ENCODE measurements around the gene CCDC40. TPM values are rescaled to one million over a fixed set of nuclear protein-coding genes. Genes with fewer than 3 reads are reported as not detected.

The CCDC40 gene
- total and polyA plus RNA-seq, 2 of the 13 experiments (the other 11 are each of a cell fraction or from before 2014, with no cell fraction given): 4.1 to 5.5 TPM

DNA sequence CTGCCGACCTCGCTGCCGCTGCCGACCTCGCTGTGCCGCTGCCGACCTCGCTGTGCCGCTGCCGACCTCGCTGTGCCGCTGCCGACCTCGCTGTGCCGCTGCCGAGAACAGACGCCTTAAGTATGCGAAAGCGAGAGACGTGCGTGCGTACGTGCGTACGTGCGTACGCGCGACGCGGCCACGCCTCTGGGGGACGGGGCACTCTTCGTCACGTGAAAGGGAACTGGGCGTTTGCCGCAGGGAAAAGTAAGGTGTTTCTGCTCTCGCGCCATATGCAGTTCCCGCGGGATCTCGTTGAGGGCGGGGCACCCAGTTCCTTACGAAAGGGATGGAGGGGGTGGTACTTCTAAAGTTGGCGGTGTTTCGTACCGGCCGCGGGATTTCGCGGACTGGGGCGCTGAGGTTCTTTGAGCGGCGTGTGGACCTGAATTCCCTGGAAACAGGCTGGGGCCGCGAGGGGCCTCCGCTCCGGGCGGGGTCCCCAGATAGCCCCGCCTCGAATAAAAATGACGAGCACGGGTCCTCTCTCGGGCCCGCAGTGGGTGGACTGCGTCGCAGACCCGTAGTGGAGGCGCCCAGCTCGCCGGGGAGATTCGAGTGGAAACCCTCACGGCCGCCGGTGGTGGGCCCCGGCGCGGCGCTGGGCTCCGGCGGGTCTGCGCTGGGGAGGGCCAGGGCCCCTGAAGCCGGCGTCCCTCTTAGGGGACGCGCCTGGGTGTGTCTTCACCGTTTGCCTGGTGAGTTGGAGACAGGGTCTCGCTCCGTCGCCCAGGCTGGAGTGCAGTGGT lies 110.8 kb downstream of the CCDC40 start, which contains the start of gene EIF4A3:
EIF4A3 (minus strand) TSS at position 94 of the 788 bp plus-strand sequence. CDS start 167 bp downstream, outside the sequence.
- no peaks in the 10 kb centered on the region for H3K9me3 ChIP-seq (ENCODE audit: low read length)
- peaks cover 45% of the 10 kb centered on the region for H3K4me1 ChIP-seq (ENCODE audit: insufficient read depth, low read length)
- ChIA-PET CTCF (ENCODE audit: low intra/inter-chr PET ratio, low total read pairs) (no interaction called here), POLR2A (interaction anchor here (0.6 to 1.9 kb wide), 14 partner anchors 13 to 307 kb away, joined by 3 to 13 read pairs (median 5); partner anchors contain the start of genes GAA, RNF213, SGSH and SLC26A11)
- H3K27ac ChIP-seq (ENCODE audit: extremely low read length, insufficient read depth, low read length): peak within 1 kb of the TSS; percentile 94
- H2AFZ ChIP-seq (ENCODE audit: low read length): no peak within 1 kb of the TSS
- peak within 1 kb of the TSS; percentile 96 for H3K9ac ChIP-seq (ENCODE audit: insufficient read depth, low read depth, low read length)
- DNase-seq (ENCODE audit: low spot score): peak; percentile 99
- H3K4me2 ChIP-seq (ENCODE audit: low read depth, low read length): peak within 1 kb of the TSS; percentile 96
- peak; percentile 90 for ATAC-seq
- peak within 1 kb of the TSS; percentile 84 to 95 (median 88) for H3K4me3 ChIP-seq (replicated peaks in 1 of 3; ENCODE audit: insufficient read depth in 1 of 3, low read depth in 2 of 3, low read length in 3 of 3)
- FAIRE-seq: peak; percentile 100
- BruUV-seq (replicated peaks): TSS peak; percentile 90
- H3K36me3 ChIP-seq (replicated peaks in 1 of 2; ENCODE audit: control insufficient read depth in 1 of 2, insufficient read depth in 2 of 2, low read length in 2 of 2): peaks cover 9 to 30% of the 10 kb centered on the region in 2 experiments
- under 1% methylated on average over 39 of the region's 90 CpGs for WGBS (ENCODE audit: low lambda C conversion rate)
- intact Hi-C loops (cut with micrococcal nuclease; ENCODE audit: unreplicated experiment): loop anchor here (2.0 to 5.0 kb wide), 2 partner anchors 50 to 116 kb away; no protein-coding TSS in a partner anchor
- peaks cover 0 to 10% of the 10 kb centered on the region in 2 experiments; a peak in 1 of 5 replicates for H3K27me3 ChIP-seq (ENCODE audit: control insufficient read depth in 1 of 2, insufficient read depth in 2 of 2, low read length in 2 of 2)
- H4K20me1 ChIP-seq (ENCODE audit: insufficient read depth, low read length): peaks cover 26% of the 10 kb centered on the region
- peaks cover 44% of the 10 kb centered on the region for H3K79me2 ChIP-seq (ENCODE audit: insufficient read depth, low read length)
- in situ Hi-C loops (cut with HindIII; ENCODE audit: extremely low pct_ligation_motif_present, low pct_unique_long_range_greater_than_20kb): loop anchor here (5.0 kb wide), 1 partner anchor 110 kb away; no protein-coding TSS in a partner anchor
- TF ChIP-seq EP300 (IDR thresholded peaks at IDR 0.05; ENCODE audit: low read depth in 2 of 2, low read length in 2 of 2) (peak in 1 of 2 experiments; percentile 16; a peak in 1 of 4 replicates), EP300 (CRISPR knock-in tag; IDR thresholded peaks at IDR 0.05; ENCODE audit: borderline replicate concordance) (peak; percentile 64), TCF12 (IDR thresholded peaks at IDR 0.05) (no peak), TCF12 (CRISPR knock-in tag; IDR thresholded peaks at IDR 0.05) (no peak; the same call in none of the 2 replicates), CBX5 (CRISPR knock-in tag; IDR thresholded peaks at IDR 0.05; ENCODE audit: borderline replicate concordance) (peak; percentile 46; the same call in 1 of the 2 replicates), ZNF724P (CRISPR knock-in tag; IDR thresholded peaks at IDR 0.05; ENCODE audit: borderline replicate concordance) (no peak; the same call in 1 of the 2 replicates), ZNF383 (CRISPR knock-in tag; IDR thresholded peaks at IDR 0.05; ENCODE audit: borderline replicate concordance) (0 out of 2 replicates have a peak, but pooled peaks have one; percentile 40)
- TF ChIP-seq, protein P1, sequence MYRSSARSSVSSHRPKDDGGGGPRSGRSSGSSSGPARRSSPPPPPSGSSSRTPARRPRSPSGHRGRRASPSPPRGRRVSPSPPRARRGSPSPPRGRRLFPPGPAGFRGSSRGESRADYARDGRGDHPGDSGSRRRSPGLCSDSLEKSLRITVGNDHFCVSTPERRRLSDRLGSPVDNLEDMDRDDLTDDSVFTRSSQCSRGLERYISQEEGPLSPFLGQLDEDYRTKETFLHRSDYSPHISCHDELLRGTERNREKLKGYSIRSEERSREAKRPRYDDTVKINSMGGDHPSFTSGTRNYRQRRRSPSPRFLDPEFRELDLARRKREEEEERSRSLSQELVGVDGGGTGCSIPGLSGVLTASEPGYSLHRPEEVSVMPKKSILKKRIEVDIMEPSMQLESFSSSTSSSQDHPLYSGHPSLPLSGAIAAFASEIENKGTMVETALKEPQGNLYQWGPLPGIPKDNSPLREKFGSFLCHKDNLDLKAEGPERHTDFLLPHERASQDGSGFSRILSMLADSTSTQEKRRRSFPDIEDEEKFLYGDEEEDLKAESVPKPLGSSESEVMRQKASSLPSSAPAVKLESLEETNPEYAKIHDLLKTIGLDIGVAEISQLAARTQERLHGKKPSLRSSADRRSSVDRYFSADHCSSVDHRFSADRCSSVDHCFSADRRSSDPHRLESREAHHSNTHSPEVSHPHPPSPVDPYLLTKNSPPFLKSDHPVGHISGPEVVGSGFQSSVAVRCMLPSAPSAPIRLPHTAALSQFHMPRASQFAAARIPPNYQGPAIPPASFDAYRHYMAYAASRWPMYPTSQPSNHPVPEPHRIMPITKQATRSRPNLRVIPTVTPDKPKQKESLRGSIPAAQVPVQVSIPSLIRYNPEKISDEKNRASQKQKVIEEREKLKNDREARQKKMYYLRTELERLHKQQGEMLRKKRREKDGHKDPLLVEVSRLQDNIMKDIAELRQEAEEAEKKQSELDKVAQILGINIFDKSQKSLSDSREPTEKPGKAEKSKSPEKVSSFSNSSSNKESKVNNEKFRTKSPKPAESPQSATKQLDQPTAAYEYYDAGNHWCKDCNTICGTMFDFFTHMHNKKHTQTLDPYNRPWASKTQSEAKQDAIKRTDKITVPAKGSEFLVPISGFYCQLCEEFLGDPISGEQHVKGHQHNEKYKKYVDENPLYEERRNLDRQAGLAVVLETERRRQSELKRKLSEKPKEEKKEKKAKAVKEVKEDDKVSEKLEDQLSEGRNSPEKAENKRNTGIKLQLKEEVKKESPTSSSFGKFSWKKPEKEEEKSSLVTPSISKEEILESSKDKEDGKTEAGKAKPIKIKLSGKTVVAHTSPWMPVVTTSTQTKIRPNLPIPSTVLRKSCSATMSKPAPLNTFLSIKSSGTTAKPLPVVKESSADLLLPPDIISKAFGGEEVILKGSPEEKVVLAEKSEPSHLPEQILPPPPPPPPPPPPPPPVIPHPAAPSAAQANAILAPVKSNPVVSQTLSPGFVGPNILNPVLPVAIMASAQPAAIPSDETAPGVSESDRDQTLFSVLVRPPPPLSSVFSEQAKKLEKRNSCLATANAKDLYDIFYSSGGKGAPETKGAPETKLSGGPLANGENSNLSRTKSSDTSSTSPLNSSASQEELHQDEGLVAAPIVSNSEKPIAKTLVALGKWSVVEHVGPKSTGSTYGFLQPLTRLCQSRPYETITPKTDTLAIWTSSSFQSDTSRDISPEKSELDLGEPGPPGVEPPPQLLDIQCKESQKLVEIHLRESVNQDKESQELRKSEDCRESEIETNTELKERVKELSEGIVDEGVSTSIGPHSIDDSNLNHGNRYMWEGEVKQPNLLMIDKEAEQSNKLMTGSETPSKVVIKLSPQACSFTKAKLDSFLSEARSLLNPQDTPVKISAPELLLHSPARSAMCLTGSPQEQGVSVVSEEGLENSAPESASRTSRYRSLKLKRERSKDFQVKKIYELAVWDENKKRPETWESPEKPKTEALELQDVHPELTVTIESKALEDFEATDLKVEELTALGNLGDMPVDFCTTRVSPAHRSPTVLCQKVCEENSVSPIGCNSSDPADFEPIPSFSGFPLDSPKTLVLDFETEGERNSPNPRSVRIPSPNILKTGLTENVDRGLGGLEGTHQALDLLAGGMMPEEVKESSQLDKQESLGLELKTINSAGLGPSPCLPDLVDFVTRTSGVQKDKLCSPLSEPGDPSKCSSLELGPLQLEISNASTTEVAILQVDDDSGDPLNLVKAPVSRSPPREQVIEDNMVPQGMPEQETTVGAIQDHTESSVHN (CRISPR knock-in tag; IDR thresholded peaks at IDR 0.05): no peak; the same call in 1 of the 2 replicates
- TF ChIP-seq, protein P2, sequence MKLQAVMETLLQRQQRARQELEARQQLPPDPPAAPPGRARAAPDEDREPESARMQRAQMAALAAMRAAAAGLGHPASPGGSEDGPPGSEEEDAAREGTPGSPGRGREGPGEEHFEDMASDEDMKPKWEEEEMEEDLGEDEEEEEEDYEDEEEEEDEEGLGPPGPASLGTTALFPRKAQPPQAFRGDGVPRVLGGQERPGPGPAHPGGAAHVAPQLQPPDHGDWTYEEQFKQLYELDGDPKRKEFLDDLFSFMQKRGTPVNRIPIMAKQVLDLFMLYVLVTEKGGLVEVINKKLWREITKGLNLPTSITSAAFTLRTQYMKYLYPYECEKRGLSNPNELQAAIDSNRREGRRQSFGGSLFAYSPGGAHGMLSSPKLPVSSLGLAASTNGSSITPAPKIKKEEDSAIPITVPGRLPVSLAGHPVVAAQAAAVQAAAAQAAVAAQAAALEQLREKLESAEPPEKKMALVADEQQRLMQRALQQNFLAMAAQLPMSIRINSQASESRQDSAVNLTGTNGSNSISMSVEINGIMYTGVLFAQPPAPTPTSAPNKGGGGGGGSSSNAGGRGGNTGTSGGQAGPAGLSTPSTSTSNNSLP (IDR thresholded peaks at IDR 0.05; ENCODE audit: low read depth, low read length): no peak
